ENCODE measurements around the gene TBL3. TPM values are rescaled to one million over a fixed set of nuclear protein-coding genes. Genes with fewer than 3 reads are reported as not detected.

The TBL3 gene
- polyA plus RNA-seq, 1 donor from 2014 or later = 21.4 TPM

DNA sequence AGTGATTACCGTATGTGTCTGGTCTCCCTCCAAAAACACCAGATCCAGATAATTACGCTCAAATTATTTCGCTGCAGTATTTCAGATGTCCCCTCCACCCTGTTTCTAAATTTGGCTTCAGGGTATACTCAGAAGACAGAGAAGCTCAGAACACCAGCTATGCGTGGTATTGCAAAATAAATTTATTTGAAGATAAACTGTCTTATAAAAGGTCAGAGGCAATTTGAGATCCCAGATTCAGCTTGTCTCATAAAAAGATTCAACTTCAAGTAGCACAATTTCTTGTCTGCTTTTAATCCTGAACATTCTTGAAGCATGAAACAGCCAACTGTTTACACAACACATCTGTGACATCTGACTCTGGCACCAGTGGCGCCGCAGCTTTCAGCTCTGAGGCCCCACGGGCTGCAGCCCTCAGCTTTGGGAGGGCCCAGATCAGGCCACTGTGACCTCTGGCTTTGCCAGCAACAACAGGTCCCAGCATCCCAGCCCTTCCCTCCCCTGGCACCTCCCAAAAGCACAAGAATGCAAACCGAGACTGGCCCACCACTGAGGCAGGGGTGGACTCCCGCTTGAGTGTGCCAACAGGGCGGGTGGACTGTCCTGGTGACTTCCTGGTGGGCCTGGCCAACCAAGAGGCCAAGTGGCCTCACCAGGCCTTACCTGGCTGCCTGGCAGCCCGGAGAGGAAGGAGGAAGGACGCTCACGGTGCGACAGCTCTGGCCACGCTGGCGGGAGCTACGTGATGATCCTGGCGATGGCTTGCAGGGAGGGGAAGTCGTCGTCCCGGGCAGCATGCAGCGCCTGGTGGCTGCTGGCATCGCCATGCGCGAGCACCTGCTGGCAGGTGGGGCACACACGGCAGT lies 25.9 kb downstream of the TBL3 start:
- no peaks in the 10 kb centered on the region for H3K79me2 ChIP-seq (replicated peaks; ENCODE audit: insufficient read depth, low read length)
- TF ChIP-seq EP300 (conservative IDR thresholded peaks at IDR 0.05; ENCODE audit: poor library complexity, severe bottlenecking) (no peak), TAF1 (IDR thresholded peaks at IDR 0.05; ENCODE audit: low read depth) (no peak), EZH2 (IDR thresholded peaks at IDR 0.05; ENCODE audit: borderline replicate concordance, insufficient read depth, low read length, poor library complexity, severe bottlenecking) (no peak), CTCF (IDR thresholded peaks at IDR 0.05; ENCODE audit: poor library complexity, severe bottlenecking) (no peak), RAD21 (conservative IDR thresholded peaks at IDR 0.05) (no peak), SMC3 (conservative IDR thresholded peaks at IDR 0.05; ENCODE audit: poor library complexity) (no peak), MXI1 (conservative IDR thresholded peaks at IDR 0.05; ENCODE audit: poor library complexity, severe bottlenecking) (no peak)

GRCh38 chr16:1998360-1998835 lies 26.5 kb downstream of the TBL3 start:
- Histone ChIP-seq H3K9ac (ENCODE audit: low read length) (no peak overlapping the region), H2AFZ (ENCODE audit: low read depth, low read length) (no peak overlapping the region), H3K79me2 (replicated peaks; ENCODE audit: insufficient read depth, low read length) (no peaks in the 10 kb centered on the region), H4K20me1 (ENCODE audit: insufficient read depth) (no peaks in the 10 kb centered on the region), H3K9me3 (ENCODE audit: low read length) (no peaks in the 10 kb centered on the region), H3K27me3 (ENCODE audit: insufficient read depth, low read depth, low read length) (no peaks in the 10 kb centered on the region), H3F3A (ENCODE audit: insufficient read depth, low read length, poor library complexity, severe bottlenecking) (no peaks in the 10 kb centered on the region), H3K9me2 (ENCODE audit: insufficient read depth, low read length) (no peaks in the 10 kb centered on the region), H3K27ac (ENCODE audit: low read length) (no peak overlapping the region), H3K4me3 (ENCODE audit: low read length) (no peak overlapping the region), H3K36me3 (ENCODE audit: insufficient read depth, low read length) (no peaks in the 10 kb centered on the region), H3K4me2 (ENCODE audit: low read length) (no peak overlapping the region)
- TF ChIP-seq, protein P1, sequence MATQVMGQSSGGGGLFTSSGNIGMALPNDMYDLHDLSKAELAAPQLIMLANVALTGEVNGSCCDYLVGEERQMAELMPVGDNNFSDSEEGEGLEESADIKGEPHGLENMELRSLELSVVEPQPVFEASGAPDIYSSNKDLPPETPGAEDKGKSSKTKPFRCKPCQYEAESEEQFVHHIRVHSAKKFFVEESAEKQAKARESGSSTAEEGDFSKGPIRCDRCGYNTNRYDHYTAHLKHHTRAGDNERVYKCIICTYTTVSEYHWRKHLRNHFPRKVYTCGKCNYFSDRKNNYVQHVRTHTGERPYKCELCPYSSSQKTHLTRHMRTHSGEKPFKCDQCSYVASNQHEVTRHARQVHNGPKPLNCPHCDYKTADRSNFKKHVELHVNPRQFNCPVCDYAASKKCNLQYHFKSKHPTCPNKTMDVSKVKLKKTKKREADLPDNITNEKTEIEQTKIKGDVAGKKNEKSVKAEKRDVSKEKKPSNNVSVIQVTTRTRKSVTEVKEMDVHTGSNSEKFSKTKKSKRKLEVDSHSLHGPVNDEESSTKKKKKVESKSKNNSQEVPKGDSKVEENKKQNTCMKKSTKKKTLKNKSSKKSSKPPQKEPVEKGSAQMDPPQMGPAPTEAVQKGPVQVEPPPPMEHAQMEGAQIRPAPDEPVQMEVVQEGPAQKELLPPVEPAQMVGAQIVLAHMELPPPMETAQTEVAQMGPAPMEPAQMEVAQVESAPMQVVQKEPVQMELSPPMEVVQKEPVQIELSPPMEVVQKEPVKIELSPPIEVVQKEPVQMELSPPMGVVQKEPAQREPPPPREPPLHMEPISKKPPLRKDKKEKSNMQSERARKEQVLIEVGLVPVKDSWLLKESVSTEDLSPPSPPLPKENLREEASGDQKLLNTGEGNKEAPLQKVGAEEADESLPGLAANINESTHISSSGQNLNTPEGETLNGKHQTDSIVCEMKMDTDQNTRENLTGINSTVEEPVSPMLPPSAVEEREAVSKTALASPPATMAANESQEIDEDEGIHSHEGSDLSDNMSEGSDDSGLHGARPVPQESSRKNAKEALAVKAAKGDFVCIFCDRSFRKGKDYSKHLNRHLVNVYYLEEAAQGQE (IDR thresholded peaks at IDR 0.05; ENCODE audit: borderline replicate concordance) = no peak
- no peak for TF ChIP-seq EP300 (conservative IDR thresholded peaks at IDR 0.05; ENCODE audit: poor library complexity, severe bottlenecking)
- TF ChIP-seq TAF1 (IDR thresholded peaks at IDR 0.05; ENCODE audit: low read depth) = no peak
- TF ChIP-seq SMC3 (conservative IDR thresholded peaks at IDR 0.05; ENCODE audit: poor library complexity) = no peak
- TF ChIP-seq MXI1 (conservative IDR thresholded peaks at IDR 0.05; ENCODE audit: poor library complexity, severe bottlenecking) = no peak

More for the DNA sequence above, 25.9 kb downstream of the TBL3 start:
- Histone ChIP-seq H3K36me3 (ENCODE audit: insufficient read depth, low read length) (no peaks in the 10 kb centered on the region), H3K27ac (ENCODE audit: low read length) (no peak overlapping the region), H3K4me2 (ENCODE audit: low read length) (no peak overlapping the region), H4K20me1 (ENCODE audit: insufficient read depth) (no peaks in the 10 kb centered on the region), H3K4me3 (ENCODE audit: low read length) (no peak overlapping the region), H3F3A (ENCODE audit: insufficient read depth, low read length, poor library complexity, severe bottlenecking) (no peaks in the 10 kb centered on the region), H3K9ac (ENCODE audit: low read length) (no peak overlapping the region), H3K27me3 (ENCODE audit: insufficient read depth, low read depth, low read length) (no peaks in the 10 kb centered on the region), H2AFZ (ENCODE audit: low read depth, low read length) (no peak overlapping the region), H3K9me3 (ENCODE audit: low read length) (no peaks in the 10 kb centered on the region), H3K9me2 (ENCODE audit: insufficient read depth, low read length) (no peaks in the 10 kb centered on the region)

All from neural cell (in vitro differentiated cells).